Glutamatergic neuron (in vitro differentiated cells): ENCODE results near the gene WDR5. TPM values are rescaled to one million over a fixed set of nuclear protein-coding genes. Genes with fewer than 3 reads are reported as not detected.
"Not testable (repeated sequence)": the region's sequence is repeated elsewhere in the genome, so short reads cannot be mapped to it uniquely, and the experiment has no call there.

Experiments used
- DNase-seq: peaks from one replicate; pipeline ENCODE4 v3.0.0; 2022
- H3K27ac Mint-ChIP-seq: one replicate; pipeline ENCODE4 v1.8.0; 2020; ENCODE audit warnings: mild to moderate bottlenecking, mixed read lengths, inconsistent platforms; ENCODE audit not compliant: unreplicated experiment
- H3K27me3 Mint-ChIP-seq: one replicate; pipeline ENCODE4 v1.8.0; 2020; ENCODE audit warnings: mild to moderate bottlenecking, moderate library complexity, mixed read lengths, inconsistent platforms; ENCODE audit not compliant: unreplicated experiment
- H3K36me3 Mint-ChIP-seq: one replicate; pipeline ENCODE4 v1.8.0; 2020; ENCODE audit warnings: mild to moderate bottlenecking, mixed read lengths, inconsistent platforms; ENCODE audit not compliant: unreplicated experiment
- H3K4me1 Mint-ChIP-seq: one replicate; pipeline ENCODE4 v1.8.0; 2020; ENCODE audit warnings: mild to moderate bottlenecking, low read depth, mixed read lengths, inconsistent platforms; ENCODE audit not compliant: unreplicated experiment
- H3K4me3 Mint-ChIP-seq: one replicate; pipeline ENCODE4 v1.8.0; 2020; ENCODE audit warnings: mild to moderate bottlenecking, mixed read lengths, inconsistent platforms; ENCODE audit not compliant: unreplicated experiment
- H3K9me3 Mint-ChIP-seq: one replicate; pipeline ENCODE4 v1.8.0; 2020; ENCODE audit warnings: mild to moderate bottlenecking, moderate library complexity, mixed read lengths, inconsistent platforms; ENCODE audit not compliant: unreplicated experiment
- total RNA-seq: library from RNA; stranded (reverse); fragmentation: NEBNext Ultra II Directional; extraction: Animal tissue kit (Norgen Biotek cat#: 25700); gene quantifications from one replicate; pipeline ENCODE4 v1.2.1, GENCODE V29; 2021; ENCODE audit not compliant: unreplicated experiment
- TF ChIP-seq, protein P1 (sequence below): fragments of 200-600 bp; sonication (generic); IDR thresholded peaks from one replicate; pipeline ENCODE4 v1.5.0; 2021; ENCODE audit not compliant: partially characterized antibody, unreplicated experiment

WDR5 gene
- total RNA-seq, 1 donor from 2014 or later = 45.9 TPM

DNA sequence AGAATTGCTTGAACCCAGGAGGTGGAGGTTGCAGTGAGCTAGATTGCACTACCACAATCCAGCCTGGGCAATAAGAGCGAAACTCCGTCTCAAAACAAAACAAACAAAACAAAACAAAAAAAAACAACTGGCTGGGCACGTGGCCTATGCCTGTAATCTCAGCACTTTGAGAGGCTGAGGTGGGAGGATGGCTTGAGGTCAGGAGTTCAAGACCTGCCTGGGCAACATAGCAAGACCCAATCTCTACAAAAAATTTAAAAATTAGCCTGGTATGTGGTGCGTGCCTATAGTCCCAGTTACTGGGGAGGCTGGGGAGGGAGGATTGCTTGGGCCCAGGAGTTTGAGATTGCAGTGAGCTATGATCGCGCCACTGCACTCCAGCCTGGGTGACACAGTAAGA, 23.3 kb upstream of the WDR5 start:
- no peaks in the 10 kb centered on the region for H3K4me1 Mint-ChIP-seq
- H3K36me3 Mint-ChIP-seq = no peaks in the 10 kb centered on the region
- H3K27me3 Mint-ChIP-seq = peaks cover 3% of the 10 kb centered on the region
- no peak for DNase-seq
- H3K4me3 Mint-ChIP-seq = no peak overlapping the region
- TF ChIP-seq, protein P1, sequence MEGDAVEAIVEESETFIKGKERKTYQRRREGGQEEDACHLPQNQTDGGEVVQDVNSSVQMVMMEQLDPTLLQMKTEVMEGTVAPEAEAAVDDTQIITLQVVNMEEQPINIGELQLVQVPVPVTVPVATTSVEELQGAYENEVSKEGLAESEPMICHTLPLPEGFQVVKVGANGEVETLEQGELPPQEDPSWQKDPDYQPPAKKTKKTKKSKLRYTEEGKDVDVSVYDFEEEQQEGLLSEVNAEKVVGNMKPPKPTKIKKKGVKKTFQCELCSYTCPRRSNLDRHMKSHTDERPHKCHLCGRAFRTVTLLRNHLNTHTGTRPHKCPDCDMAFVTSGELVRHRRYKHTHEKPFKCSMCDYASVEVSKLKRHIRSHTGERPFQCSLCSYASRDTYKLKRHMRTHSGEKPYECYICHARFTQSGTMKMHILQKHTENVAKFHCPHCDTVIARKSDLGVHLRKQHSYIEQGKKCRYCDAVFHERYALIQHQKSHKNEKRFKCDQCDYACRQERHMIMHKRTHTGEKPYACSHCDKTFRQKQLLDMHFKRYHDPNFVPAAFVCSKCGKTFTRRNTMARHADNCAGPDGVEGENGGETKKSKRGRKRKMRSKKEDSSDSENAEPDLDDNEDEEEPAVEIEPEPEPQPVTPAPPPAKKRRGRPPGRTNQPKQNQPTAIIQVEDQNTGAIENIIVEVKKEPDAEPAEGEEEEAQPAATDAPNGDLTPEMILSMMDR = no peak
- no peak overlapping the region for H3K27ac Mint-ChIP-seq
- no peaks in the 10 kb centered on the region for H3K9me3 Mint-ChIP-seq

DNA sequence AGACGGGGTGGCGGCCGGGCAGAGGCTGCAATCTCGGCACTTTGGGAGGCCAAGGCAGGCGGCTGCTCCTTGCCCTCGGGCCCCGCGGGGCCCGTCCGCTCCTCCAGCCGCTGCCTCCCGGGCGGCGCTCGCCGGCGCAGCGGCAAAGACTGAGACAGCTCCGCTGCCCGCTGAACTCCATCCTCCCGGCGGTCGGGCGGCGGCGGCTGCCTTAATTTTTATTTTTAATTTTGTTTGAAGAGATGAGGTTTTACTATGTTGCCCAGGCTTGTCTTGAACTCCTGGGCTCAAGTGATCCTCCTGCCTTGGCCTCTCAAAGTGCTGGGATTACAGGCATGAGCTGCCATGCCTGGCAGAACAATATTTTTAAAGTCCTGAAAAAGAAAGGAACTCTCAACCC, 16.9 kb upstream of the WDR5 start:
- not testable (repeated sequence) for H3K9me3 Mint-ChIP-seq, DNase-seq, H3K27ac Mint-ChIP-seq, H3K27me3 Mint-ChIP-seq, H3K36me3 Mint-ChIP-seq, H3K4me3 Mint-ChIP-seq, H3K4me1 Mint-ChIP-seq

DNA sequence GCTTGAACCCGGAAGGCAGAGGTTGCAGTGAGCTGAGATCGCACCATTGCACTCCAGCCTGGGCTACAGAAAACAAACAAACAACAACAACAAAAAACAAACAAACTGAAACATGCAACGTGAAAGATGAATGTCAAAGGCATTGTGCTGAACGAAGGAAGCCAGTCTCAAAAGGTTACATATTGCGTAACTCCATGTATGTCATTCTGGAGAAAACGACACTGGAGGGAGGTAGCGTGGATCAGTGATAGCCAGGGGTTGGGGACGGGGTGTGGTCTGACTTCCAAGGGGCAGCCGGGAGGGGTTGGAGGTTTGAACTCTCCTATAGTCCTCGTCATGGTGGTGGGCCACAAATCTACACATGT, 12.1 kb upstream of the WDR5 start:
- Mint-ChIP-seq H3K4me3 (no peak overlapping the region), H3K27ac (no peak overlapping the region), H3K36me3 (no peaks in the 10 kb centered on the region), H3K27me3 (no peaks in the 10 kb centered on the region), H3K4me1 (peaks cover under 1% of the 10 kb centered on the region), H3K9me3 (peaks cover 5% of the 10 kb centered on the region)
- no peak for DNase-seq
- TF ChIP-seq, protein P1 = no peak

DNA sequence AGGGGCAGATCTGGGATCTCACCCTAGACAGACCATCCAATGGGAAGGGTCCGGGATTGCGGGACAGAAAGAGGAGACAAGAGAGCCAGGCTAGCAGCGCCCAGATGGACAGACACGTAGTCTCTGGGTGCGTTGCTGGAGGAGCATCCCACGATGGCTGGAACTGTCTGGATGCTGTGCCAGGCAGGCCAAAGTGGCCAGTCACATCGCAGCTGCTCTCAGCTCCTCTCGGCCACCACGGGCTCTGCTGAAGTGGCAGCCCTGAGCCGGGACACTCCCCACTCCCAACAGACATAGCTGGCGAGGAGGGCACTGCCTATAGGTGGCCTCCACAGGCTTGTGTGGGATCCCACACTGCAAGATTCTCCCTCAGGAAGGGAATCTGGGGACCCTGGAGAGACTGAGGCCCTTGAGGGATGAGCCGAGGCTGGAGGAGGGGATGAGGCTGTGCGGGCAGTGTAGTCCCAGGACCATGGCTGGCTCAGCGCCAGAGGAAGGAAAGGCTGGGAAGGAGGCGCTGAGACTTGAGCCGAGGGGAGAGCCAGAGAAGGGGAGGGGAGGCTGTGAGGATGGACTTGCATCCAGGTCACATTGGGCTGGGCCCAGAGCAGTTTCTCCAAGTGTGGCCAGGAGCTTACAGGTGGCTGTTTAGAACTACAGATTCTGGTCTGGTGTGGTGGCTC, 10.3 kb upstream of the WDR5 start:
- no peak for DNase-seq
- H3K4me3 Mint-ChIP-seq = no peak overlapping the region
- H3K4me1 Mint-ChIP-seq = peaks cover 8% of the 10 kb centered on the region
- no peaks in the 10 kb centered on the region for H3K27me3 Mint-ChIP-seq
- no peaks in the 10 kb centered on the region for H3K36me3 Mint-ChIP-seq
- TF ChIP-seq, protein P1 = no peak
- H3K9me3 Mint-ChIP-seq = peaks cover 2% of the 10 kb centered on the region
- H3K27ac Mint-ChIP-seq = no peak overlapping the region

DNA sequence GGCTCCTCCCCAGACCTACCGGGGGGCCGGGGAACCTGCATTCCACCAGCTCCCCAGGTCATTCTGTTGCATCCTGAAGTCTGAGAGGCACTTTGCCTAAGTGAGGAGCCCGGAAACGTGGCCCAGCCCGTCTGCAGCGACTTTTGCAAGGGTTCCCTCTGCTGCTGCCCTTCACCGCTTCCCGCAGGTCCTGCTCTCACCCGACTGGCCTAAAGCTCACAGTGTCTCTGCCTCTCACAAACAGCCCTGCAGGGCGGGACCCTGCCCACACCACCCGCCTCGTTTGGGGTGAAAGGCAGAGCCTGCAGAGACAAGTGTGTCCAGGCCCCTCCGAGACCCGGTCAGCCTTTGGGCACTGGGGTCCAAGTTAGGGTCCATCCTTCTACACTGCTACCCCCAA, 9.5 kb upstream of the WDR5 start:
- H3K27me3 Mint-ChIP-seq = no peaks in the 10 kb centered on the region
- TF ChIP-seq, protein P1 = no peak
- DNase-seq = no peak
- no peaks in the 10 kb centered on the region for H3K36me3 Mint-ChIP-seq
- H3K27ac Mint-ChIP-seq = no peak overlapping the region
- H3K9me3 Mint-ChIP-seq = peaks cover 2% of the 10 kb centered on the region
- H3K4me3 Mint-ChIP-seq = no peak overlapping the region
- H3K4me1 Mint-ChIP-seq = peaks cover 8% of the 10 kb centered on the region
